ENCODE results near the gene BRI3.

The BRI3 gene

DNA sequence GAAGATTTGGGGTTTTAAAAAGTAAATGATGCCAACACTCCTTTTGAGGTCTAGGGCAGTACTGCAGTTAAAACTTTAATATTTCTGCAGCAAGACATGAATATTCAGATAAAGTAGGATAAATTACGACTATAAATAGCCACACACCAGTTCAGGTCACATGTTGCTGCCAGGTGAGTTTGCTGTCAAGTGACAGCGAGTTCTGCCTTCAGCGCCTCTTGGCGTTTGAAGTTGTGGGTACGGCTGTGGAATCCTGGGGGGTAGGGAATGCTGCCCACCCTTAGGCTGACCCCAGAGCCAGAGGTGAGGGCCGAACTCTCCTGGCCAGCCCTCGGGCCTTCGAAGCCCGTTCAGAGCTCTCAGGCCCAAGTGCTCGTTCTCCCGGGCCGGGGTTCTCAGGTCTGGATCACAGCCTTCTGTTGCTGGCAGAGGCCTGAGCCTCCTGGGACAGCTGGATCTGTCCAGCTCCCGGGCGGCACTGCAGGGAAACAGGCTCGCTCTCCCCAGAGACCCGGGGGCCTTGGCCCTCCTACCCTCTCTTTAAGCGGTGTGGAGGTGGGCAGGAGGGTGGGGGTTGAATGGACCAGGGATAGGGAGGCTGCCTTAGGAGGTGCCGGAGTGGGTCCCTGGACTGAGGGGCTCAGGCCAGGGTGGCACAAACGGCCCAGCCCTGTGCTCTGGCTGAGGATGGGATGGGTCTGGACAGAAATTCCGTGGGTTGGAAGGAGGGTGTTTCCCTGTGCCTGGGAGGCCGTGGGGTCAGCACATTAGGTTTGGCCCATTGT is 5.4 kb downstream of the BRI3 start:
- H3K27ac ChIP-seq (ENCODE audit: insufficient read depth, low read depth, low read length, poor library complexity, severe bottlenecking), result no peak overlapping the region
- H3K4me1 ChIP-seq (ENCODE audit: control insufficient read depth, insufficient read depth, low read length), result peaks cover 47% of the 10 kb centered on the region
- H3K4me3 ChIP-seq (ENCODE audit: insufficient read depth, low read depth, low read length), result no peak overlapping the region
- H3K27me3 ChIP-seq (ENCODE audit: control insufficient read depth, insufficient read depth, low read length, poor library complexity, severe bottlenecking), result no peaks in the 10 kb centered on the region
- H3K36me3 ChIP-seq (ENCODE audit: control insufficient read depth, insufficient read depth, low read length), result peaks cover 2% of the 10 kb centered on the region
- H3K9me3 ChIP-seq (ENCODE audit: control insufficient read depth, low read length), result no peaks in the 10 kb centered on the region
- 89 to 91% methylated on average over 21 of the region's 21 CpGs for WGBS, 2 experiments

DNA sequence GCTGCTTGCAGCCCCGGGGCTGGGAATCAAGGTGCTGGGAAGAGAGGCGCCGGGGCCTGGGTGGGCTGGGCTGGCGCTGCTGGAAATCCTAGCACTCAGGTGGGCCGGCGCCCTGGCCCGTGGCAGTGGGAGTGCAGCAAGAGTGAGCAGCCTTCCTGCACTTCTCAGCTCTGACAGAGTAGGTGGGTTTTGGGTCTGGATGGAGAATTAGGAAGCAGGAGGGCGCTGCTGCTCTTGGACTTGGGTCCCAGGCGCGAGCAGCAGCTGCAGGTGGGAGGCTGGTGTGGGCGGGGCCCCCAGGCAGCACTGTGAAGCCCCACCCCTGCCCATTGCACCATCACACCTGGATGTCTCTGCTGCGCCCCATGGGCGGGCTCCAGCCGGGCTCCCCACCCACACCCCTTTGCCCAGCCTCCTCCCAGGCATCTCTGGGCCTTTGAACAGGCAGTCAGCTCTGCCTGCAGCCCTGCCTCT is 6.0 kb downstream of the BRI3 start:
- 82 to 89% methylated on average over 14 of the region's 14 CpGs for WGBS, 2 experiments
- no peaks in the 10 kb centered on the region for H3K27me3 ChIP-seq (ENCODE audit: control insufficient read depth, insufficient read depth, low read length, poor library complexity, severe bottlenecking)
- no peak overlapping the region for H3K27ac ChIP-seq (ENCODE audit: insufficient read depth, low read depth, low read length, poor library complexity, severe bottlenecking)
- H3K4me3 ChIP-seq (ENCODE audit: insufficient read depth, low read depth, low read length), result no peak overlapping the region
- peaks cover 46% of the 10 kb centered on the region for H3K4me1 ChIP-seq (ENCODE audit: control insufficient read depth, insufficient read depth, low read length)
- no peaks in the 10 kb centered on the region for H3K9me3 ChIP-seq (ENCODE audit: control insufficient read depth, low read length)
- H3K36me3 ChIP-seq (ENCODE audit: control insufficient read depth, insufficient read depth, low read length), result peaks cover 8% of the 10 kb centered on the region

GRCh38 chr7:98288064-98288823 is 6.8 kb downstream of the BRI3 start:
- WGBS, 2 experiments, result 91% methylated on average over 12 of the region's 12 CpGs
- peaks cover 10% of the 10 kb centered on the region for H3K36me3 ChIP-seq (ENCODE audit: control insufficient read depth, insufficient read depth, low read length)
- no peak overlapping the region for H3K4me3 ChIP-seq (ENCODE audit: insufficient read depth, low read depth, low read length)
- peaks cover 39% of the 10 kb centered on the region for H3K4me1 ChIP-seq (ENCODE audit: control insufficient read depth, insufficient read depth, low read length)
- no peaks in the 10 kb centered on the region for H3K27me3 ChIP-seq (ENCODE audit: control insufficient read depth, insufficient read depth, low read length, poor library complexity, severe bottlenecking)
- no peaks in the 10 kb centered on the region for H3K9me3 ChIP-seq (ENCODE audit: control insufficient read depth, low read length)
- no peak overlapping the region for H3K27ac ChIP-seq (ENCODE audit: insufficient read depth, low read depth, low read length, poor library complexity, severe bottlenecking)

- H3K36me3 ChIP-seq (ENCODE audit: control insufficient read depth, insufficient read depth, low read length), result peaks cover 16% of the 10 kb centered on the region
- no peaks in the 10 kb centered on the region for H3K27me3 ChIP-seq (ENCODE audit: control insufficient read depth, insufficient read depth, low read length, poor library complexity, severe bottlenecking)
- peaks cover 27% of the 10 kb centered on the region for H3K4me1 ChIP-seq (ENCODE audit: control insufficient read depth, insufficient read depth, low read length)
- 93 to 98% methylated on average over 4 of the region's 4 CpGs for WGBS, 2 experiments
- no peaks in the 10 kb centered on the region for H3K9me3 ChIP-seq (ENCODE audit: control insufficient read depth, low read length)
- no peak overlapping the region for H3K27ac ChIP-seq (ENCODE audit: insufficient read depth, low read depth, low read length, poor library complexity, severe bottlenecking)
- no peak overlapping the region for H3K4me3 ChIP-seq (ENCODE audit: insufficient read depth, low read depth, low read length)
These were observed 7.9 kb downstream of the BRI3 start for GRCh38 chr7:98289333-98289875.

- Histone ChIP-seq H3K27ac (ENCODE audit: insufficient read depth, low read depth, low read length, poor library complexity, severe bottlenecking) (no peak overlapping the region), H3K27me3 (ENCODE audit: control insufficient read depth, insufficient read depth, low read length, poor library complexity, severe bottlenecking) (no peaks in the 10 kb centered on the region), H3K4me1 (ENCODE audit: control insufficient read depth, insufficient read depth, low read length) (peaks cover 11% of the 10 kb centered on the region), H3K36me3 (ENCODE audit: control insufficient read depth, insufficient read depth, low read length) (peaks cover 16% of the 10 kb centered on the region), H3K9me3 (ENCODE audit: control insufficient read depth, low read length) (no peaks in the 10 kb centered on the region), H3K4me3 (ENCODE audit: insufficient read depth, low read depth, low read length) (no peak overlapping the region)
- 91 to 95% methylated on average over 7 of the region's 7 CpGs for WGBS, 2 experiments
These were observed 10.2 kb downstream of the BRI3 start for GRCh38 chr7:98291717-98292116.

DNA sequence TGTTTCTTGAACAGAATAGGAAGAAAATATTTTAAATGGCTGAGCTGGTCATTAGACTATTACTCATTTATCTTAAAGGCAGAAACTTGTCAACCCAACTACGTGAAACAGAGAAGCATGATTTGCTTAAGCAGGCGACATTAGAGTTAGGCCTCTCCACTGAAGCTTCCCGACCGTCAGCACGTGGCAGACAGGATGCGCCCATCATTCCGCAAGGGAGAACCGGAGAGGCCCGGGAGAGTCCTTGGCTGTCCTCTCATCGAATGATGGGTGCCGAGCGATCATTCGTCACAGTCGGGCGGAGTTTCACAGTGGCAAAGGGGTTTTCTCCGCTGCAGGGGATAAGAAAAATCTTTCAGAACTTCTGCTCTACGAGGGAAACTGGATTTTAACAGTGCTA is 11.8 kb downstream of the BRI3 start:
- no peak overlapping the region for H3K27ac ChIP-seq (ENCODE audit: insufficient read depth, low read depth, low read length, poor library complexity, severe bottlenecking)
- peaks cover 16% of the 10 kb centered on the region for H3K36me3 ChIP-seq (ENCODE audit: control insufficient read depth, insufficient read depth, low read length)
- 91% methylated on average over 17 of the region's 17 CpGs for WGBS, 2 experiments
- H3K4me3 ChIP-seq (ENCODE audit: insufficient read depth, low read depth, low read length), result no peak overlapping the region
- no peaks in the 10 kb centered on the region for H3K9me3 ChIP-seq (ENCODE audit: control insufficient read depth, low read length)
- no peaks in the 10 kb centered on the region for H3K27me3 ChIP-seq (ENCODE audit: control insufficient read depth, insufficient read depth, low read length, poor library complexity, severe bottlenecking)
- H3K4me1 ChIP-seq (ENCODE audit: control insufficient read depth, insufficient read depth, low read length), result peaks cover 5% of the 10 kb centered on the region

DNA sequence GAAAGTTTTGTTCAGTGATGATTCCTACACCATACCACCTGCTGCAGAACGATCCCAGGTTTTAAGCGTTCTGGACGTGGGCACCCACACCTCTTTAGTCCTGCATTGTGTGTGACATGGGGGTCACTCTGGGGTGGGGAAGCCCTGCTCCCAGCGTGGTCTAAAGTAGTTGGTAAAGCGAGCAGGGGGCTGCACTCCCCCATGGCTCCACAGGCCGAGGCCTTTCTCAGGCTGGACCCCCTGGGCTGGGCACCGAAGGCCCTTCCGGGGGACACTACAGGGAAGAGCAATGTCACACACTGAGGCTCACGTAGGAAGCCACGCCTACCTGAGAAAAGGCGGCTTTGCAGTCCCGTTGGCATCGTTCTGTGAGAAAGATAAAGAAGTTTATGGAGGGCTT is 12.3 kb downstream of the BRI3 start:
- 94% methylated on average over 13 of the region's 13 CpGs for WGBS, 2 experiments
- Histone ChIP-seq H3K4me3 (ENCODE audit: insufficient read depth, low read depth, low read length) (no peak overlapping the region), H3K4me1 (ENCODE audit: control insufficient read depth, insufficient read depth, low read length) (peaks cover 5% of the 10 kb centered on the region), H3K36me3 (ENCODE audit: control insufficient read depth, insufficient read depth, low read length) (peaks cover 16% of the 10 kb centered on the region), H3K9me3 (ENCODE audit: control insufficient read depth, low read length) (no peaks in the 10 kb centered on the region), H3K27me3 (ENCODE audit: control insufficient read depth, insufficient read depth, low read length, poor library complexity, severe bottlenecking) (no peaks in the 10 kb centered on the region), H3K27ac (ENCODE audit: insufficient read depth, low read depth, low read length, poor library complexity, severe bottlenecking) (no peak overlapping the region)

- no peaks in the 10 kb centered on the region for H3K27me3 ChIP-seq (ENCODE audit: control insufficient read depth, insufficient read depth, low read length, poor library complexity, severe bottlenecking)
- 89 to 91% methylated on average over 15 of the region's 15 CpGs for WGBS, 2 experiments
- no peaks in the 10 kb centered on the region for H3K9me3 ChIP-seq (ENCODE audit: control insufficient read depth, low read length)
- H3K4me3 ChIP-seq (ENCODE audit: insufficient read depth, low read depth, low read length), result no peak overlapping the region
- H3K27ac ChIP-seq (ENCODE audit: insufficient read depth, low read depth, low read length, poor library complexity, severe bottlenecking), result no peak overlapping the region
- peaks cover 16% of the 10 kb centered on the region for H3K36me3 ChIP-seq (ENCODE audit: control insufficient read depth, insufficient read depth, low read length)
- H3K4me1 ChIP-seq (ENCODE audit: control insufficient read depth, insufficient read depth, low read length), result peaks cover 5% of the 10 kb centered on the region
These were observed 12.8 kb downstream of the BRI3 start for GRCh38 chr7:98294326-98294725.

- H3K27me3 ChIP-seq (ENCODE audit: control insufficient read depth, insufficient read depth, low read length, poor library complexity, severe bottlenecking), result no peaks in the 10 kb centered on the region
- no peaks in the 10 kb centered on the region for H3K9me3 ChIP-seq (ENCODE audit: control insufficient read depth, low read length)
- H3K27ac ChIP-seq (ENCODE audit: insufficient read depth, low read depth, low read length, poor library complexity, severe bottlenecking), result no peak overlapping the region
- 33 to 36% methylated on average over 14 of the region's 14 CpGs for WGBS, 2 experiments
- peaks cover 5% of the 10 kb centered on the region for H3K4me1 ChIP-seq (ENCODE audit: control insufficient read depth, insufficient read depth, low read length)
- no peak overlapping the region for H3K4me3 ChIP-seq (ENCODE audit: insufficient read depth, low read depth, low read length)
- peaks cover 16% of the 10 kb centered on the region for H3K36me3 ChIP-seq (ENCODE audit: control insufficient read depth, insufficient read depth, low read length)
These were observed 13.4 kb downstream of the BRI3 start for GRCh38 chr7:98294798-98295382.
